Neutrophil (primary cell): ENCODE results near the gene GRXCR2.
A peak's percentile ranks its signal among the peaks of the same experiment; 100 is the strongest.

Source experiments
- H3K27ac ChIP-seq: fragments of 200-600 bp; sonication (generic); 2 replicates; pipeline ENCODE4 v1.5.1; 2016; ENCODE audit warnings: mild to moderate bottlenecking, moderate library complexity
- H3K27me3 ChIP-seq: fragments of 200-600 bp; sonication (generic); 2 replicates; pipeline ENCODE4 v1.6.0; 2016; ENCODE audit warnings: mild to moderate bottlenecking
- H3K36me3 ChIP-seq: fragments of 200-600 bp; sonication (generic); 2 replicates; pipeline ENCODE4 v1.5.1; 2017
- H3K4me1 ChIP-seq, 2 experiments: fragments of 200-600 bp in 1 of 2; sonication (generic) in 1 of 2; 1 replicate in 1 of 2; 2 replicates in 1 of 2; pipeline versions ENCODE4 v1.5.1 to v1.6.1; 2013 to 2016; ENCODE audit warnings: low read depth in 1 of 2, low read length in 1 of 2, mild to moderate bottlenecking in 1 of 2, moderate library complexity in 1 of 2; ENCODE audit not compliant: control insufficient read depth in 1 of 2, insufficient read depth in 1 of 2
- H3K4me3 ChIP-seq, 2 experiments: fragments of 200-600 bp in 1 of 2; sonication (generic) in 1 of 2; 1 replicate in 1 of 2; 2 replicates in 1 of 2; pipeline ENCODE4 v1.5.1; 2013 to 2016; ENCODE audit warnings: low read depth in 1 of 2, low read length in 1 of 2, mild to moderate bottlenecking in 1 of 2, moderate library complexity in 1 of 2
- H3K9me3 ChIP-seq: fragments of 200-600 bp; sonication (generic); 2 replicates; pipeline ENCODE4 v1.5.1; 2016
- TF ChIP-seq, protein P1 (sequence below): fragments of 200-600 bp; sonication (generic); IDR thresholded peaks from 2 replicates; pipeline ENCODE4 v1.5.1; 2016; ENCODE audit warnings: antibody characterized with exemption

The GRXCR2 gene

DNA sequence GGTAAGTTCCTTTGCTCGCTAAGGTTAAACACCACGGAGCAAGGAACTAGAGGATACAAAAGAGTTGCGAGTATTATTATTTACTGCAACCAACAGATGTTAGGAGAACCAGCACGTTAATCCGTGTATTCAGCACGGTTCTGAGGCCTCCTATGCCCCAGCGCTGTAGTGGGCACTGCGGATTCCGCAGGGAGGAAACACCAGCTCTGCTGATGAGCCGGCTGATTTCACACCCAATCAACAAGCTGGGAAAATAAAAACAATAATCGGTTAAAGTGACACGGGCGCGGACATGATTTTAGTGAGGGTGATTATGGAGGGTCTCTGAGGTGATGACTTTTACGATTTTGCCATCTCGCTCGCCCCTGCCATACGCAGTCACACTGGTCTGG lies 37.0 kb downstream of the GRXCR2 start:
- TF ChIP-seq, protein P1, sequence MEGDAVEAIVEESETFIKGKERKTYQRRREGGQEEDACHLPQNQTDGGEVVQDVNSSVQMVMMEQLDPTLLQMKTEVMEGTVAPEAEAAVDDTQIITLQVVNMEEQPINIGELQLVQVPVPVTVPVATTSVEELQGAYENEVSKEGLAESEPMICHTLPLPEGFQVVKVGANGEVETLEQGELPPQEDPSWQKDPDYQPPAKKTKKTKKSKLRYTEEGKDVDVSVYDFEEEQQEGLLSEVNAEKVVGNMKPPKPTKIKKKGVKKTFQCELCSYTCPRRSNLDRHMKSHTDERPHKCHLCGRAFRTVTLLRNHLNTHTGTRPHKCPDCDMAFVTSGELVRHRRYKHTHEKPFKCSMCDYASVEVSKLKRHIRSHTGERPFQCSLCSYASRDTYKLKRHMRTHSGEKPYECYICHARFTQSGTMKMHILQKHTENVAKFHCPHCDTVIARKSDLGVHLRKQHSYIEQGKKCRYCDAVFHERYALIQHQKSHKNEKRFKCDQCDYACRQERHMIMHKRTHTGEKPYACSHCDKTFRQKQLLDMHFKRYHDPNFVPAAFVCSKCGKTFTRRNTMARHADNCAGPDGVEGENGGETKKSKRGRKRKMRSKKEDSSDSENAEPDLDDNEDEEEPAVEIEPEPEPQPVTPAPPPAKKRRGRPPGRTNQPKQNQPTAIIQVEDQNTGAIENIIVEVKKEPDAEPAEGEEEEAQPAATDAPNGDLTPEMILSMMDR: no peak
- H3K27me3 ChIP-seq: peaks cover 8% of the 10 kb centered on the region
- H3K4me1 ChIP-seq: peaks cover 10 to 12% of the 10 kb centered on the region in 2 experiments
- H3K36me3 ChIP-seq: no peaks in the 10 kb centered on the region
- no peak overlapping the region for H3K27ac ChIP-seq
- peak overlapping the region; percentile 54 to 63 for H3K4me3 ChIP-seq
- no peaks in the 10 kb centered on the region for H3K9me3 ChIP-seq

DNA sequence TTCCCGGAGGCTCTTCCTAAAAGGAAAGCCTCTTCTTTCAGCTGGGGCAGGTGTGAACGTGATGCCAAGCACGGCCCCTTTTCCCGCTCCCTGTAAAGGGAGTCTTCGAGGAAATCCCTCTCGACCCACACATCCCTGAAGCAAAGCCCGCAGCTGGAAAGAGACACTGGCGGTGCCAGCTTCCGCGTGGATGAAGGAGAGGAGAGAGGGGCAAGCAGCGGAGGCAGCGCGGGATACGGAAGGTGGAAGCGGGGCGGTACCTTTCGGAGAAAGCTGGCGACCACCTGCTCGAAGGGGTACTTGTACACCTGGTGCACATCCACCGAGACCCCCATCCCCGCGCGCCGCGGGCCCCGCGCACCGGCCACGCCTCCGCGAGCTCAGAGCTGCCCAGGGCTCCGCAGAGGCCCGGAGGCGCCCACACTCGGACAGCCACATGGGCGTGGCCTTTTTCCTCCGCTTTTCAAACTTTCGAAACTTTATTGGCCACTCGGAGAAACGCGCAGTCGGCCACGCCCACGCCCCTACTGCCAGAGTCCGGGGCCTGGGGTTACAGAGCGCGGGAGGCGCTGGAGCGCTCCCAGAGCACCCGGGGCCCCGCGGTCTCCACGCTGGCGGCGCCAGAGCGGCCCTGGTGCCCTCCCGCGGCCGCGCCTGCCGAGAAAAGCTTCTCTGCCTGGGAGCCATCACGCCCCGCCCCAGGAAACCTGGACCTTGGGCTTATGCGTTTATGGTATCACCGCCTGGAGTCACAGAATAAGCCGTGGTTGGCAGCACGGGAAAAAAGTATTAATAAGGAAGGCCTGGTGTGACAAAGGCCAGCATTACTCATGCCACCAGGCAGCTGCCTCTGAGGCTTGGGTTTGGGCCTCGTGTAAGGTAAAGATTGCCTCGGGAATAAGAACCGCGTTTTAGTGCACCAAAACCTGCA lies 37.6 kb downstream of the GRXCR2 start, which contains the start of gene PRELID2:
TSS of gene PRELID2 (minus strand) at position 426 of the 931 bp plus-strand sequence. CDS start at position 335, 91 bp downstream.
- Histone ChIP-seq H3K4me1 (peaks cover 10 to 12% of the 10 kb centered on the region in 2 experiments), H3K36me3 (no peaks in the 10 kb centered on the region), H3K27me3 (peaks cover 8% of the 10 kb centered on the region), H3K27ac (no peak within 1 kb of the TSS), H3K4me3 (peak within 1 kb of the TSS; percentile 54 to 63), H3K9me3 (no peaks in the 10 kb centered on the region)
- TF ChIP-seq, protein P1: no peak

DNA sequence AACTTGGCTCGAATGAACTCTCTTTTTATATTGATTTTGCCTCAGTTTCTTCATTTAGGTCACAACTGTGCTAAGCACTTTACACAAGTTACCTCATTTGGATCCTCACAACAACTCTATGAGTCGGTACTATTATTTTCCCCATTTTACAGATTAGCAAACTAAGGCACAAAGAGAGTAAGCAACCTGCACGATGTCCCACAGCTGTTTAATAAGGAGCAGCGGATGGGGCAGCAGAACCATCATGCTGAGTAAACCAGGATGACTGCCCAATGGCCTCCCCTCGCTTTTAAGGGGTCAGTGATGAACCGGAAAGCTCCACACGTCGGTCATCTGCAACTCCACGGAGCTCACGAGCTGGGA lies 38.3 kb downstream of the GRXCR2 start:
- TF ChIP-seq, protein P1: no peak
- Histone ChIP-seq H3K36me3 (no peaks in the 10 kb centered on the region), H3K9me3 (no peaks in the 10 kb centered on the region), H3K4me3 (peak overlapping the region; percentile 54 to 63), H3K4me1 (peaks cover 10 to 12% of the 10 kb centered on the region in 2 experiments), H3K27ac (no peak overlapping the region), H3K27me3 (peaks cover 8% of the 10 kb centered on the region)

DNA sequence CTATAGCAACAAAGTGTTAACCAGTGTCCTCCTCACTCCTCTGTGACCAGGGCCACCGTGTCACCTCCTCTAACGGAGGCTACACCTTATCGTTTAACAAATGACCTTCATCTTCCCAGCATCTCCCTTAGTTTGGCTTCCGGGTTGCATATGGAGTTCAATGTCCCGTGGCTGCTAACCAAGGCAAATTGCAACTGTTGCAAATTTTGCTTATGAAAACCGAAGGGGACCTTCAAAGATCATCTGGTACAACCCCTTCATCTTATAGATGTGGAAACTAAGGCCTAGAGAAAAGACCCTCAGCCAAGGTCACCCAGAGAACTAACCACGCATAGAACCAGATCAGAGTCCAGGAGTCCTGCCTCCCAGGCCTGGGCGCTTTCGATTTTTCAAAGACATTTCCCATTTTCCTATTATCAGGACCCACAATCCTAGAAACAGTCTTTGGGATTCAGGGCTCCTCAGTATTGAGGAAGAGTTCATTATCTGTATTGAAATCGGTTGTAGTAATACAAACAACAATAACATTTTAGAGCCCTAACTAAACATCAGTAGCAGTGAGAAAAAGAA lies 39.1 kb downstream of the GRXCR2 start:
- Histone ChIP-seq H3K4me3 (no peak overlapping the region), H3K27ac (no peak overlapping the region), H3K4me1 (peaks cover 10 to 12% of the 10 kb centered on the region in 2 experiments), H3K9me3 (no peaks in the 10 kb centered on the region), H3K27me3 (peaks cover 8% of the 10 kb centered on the region), H3K36me3 (no peaks in the 10 kb centered on the region)
- TF ChIP-seq, protein P1: no peak

DNA sequence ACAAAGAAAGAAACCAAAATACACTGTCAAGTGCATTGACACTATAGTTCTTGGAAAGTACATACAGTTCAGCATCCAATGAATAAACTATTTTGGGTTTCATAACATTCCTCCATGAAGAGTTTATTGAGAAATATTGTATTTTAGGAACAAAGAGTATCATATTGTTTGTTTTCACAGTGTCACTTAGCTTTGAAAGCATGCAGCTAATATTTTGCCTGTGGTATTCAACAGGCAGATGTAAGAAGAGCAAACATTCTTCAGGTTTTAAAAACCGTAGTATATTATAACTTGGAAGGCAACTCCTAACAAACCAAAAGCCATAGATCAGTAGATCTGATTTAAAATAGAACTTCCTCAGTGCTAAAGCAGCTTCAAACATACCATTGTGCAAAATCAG lies 42.2 kb downstream of the GRXCR2 start:
- H3K27me3 ChIP-seq: peaks cover under 1% of the 10 kb centered on the region
- H3K4me1 ChIP-seq: peaks cover 7 to 8% of the 10 kb centered on the region in 2 experiments
- no peak overlapping the region for H3K27ac ChIP-seq
- no peaks in the 10 kb centered on the region for H3K36me3 ChIP-seq
- TF ChIP-seq, protein P1: no peak
- H3K9me3 ChIP-seq: no peaks in the 10 kb centered on the region
- no peak overlapping the region for H3K4me3 ChIP-seq
